AG04449 (cell line): Measurements from ENCODE around the gene SHISA6.

Source experiments
- CTCF ChIA-PET: fragments of 350-600 bp; formaldehyde crosslinking; extraction: SDS; loops from one replicate; lab custom pipeline; 2021; ENCODE audit warnings: antibody characterized with exemption; lab: Yijun Ruan, JAX
- POLR2A ChIA-PET: fragments of 400-600, 350-600 bp; formaldehyde crosslinking; extraction: SDS; loops from one replicate; lab custom pipeline; 2020; ENCODE audit warnings: antibody characterized with exemption, inconsistent platforms; lab: Yijun Ruan, JAX
- DNase-seq: peaks from one replicate; pipeline ENCODE4 v3.0.0-alpha.2; 2010; ENCODE audit warnings: low read depth, low spot score
- H3K4me3 ChIP-seq: 2 replicates; pipeline ENCODE4 v1.5.1; 2011; ENCODE audit warnings: low read depth, mild to moderate bottlenecking, control low read depth, low read length
- CTCF ChIP-seq: IDR thresholded peaks from one replicate; pipeline ENCODE4 v1.5.1; 2011; ENCODE audit warnings: mild to moderate bottlenecking, moderate library complexity, low read length, control low read depth, inconsistent platforms; ENCODE audit not compliant: insufficient read depth; ENCODE audit errors: missing control alignments

SHISA6 gene

GRCh38 chr17:11272191-11272590, 31.2 kb downstream of the SHISA6 start:
- ChIA-PET POLR2A (no interaction called here), CTCF (no interaction called here)
- H3K4me3 ChIP-seq = no peak overlapping the region
- DNase-seq = no peak
- no peak for TF ChIP-seq CTCF

GRCh38 chr17:11273596-11273995, 32.6 kb downstream of the SHISA6 start:
- TF ChIP-seq CTCF = no peak
- ChIA-PET POLR2A (no interaction called here), CTCF (no interaction called here)
- H3K4me3 ChIP-seq = no peak overlapping the region
- DNase-seq = no peak

DNA sequence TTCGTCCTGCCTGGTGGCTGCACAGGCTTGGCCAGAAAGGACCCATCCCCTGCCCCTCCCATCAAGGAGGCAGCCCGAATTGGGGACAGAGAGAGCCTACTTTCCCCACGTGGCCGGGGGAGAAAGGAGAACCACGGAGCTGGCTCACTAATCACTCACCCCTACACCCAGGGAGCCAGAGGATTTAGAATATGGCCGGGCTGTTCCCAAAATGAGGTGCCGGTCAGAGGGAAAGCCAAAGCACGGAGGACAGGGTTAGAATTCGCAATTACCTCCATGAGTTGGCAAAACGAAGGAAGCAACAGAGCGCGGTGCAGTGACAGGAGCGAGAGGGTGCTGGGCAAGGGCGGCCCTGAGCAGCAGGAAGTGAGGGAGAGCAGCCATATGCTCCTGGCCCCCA, 33.1 kb downstream of the SHISA6 start:
- no peak overlapping the region for H3K4me3 ChIP-seq
- ChIA-PET POLR2A (no interaction called here), CTCF (no interaction called here)
- TF ChIP-seq CTCF = no peak
- DNase-seq = no peak

GRCh38 chr17:11276486-11276885, 35.5 kb downstream of the SHISA6 start:
- CTCF ChIA-PET = no interaction called here
- TF ChIP-seq CTCF = no peak
- POLR2A ChIA-PET = no interaction called here
- DNase-seq = no peak
- no peak overlapping the region for H3K4me3 ChIP-seq

DNA sequence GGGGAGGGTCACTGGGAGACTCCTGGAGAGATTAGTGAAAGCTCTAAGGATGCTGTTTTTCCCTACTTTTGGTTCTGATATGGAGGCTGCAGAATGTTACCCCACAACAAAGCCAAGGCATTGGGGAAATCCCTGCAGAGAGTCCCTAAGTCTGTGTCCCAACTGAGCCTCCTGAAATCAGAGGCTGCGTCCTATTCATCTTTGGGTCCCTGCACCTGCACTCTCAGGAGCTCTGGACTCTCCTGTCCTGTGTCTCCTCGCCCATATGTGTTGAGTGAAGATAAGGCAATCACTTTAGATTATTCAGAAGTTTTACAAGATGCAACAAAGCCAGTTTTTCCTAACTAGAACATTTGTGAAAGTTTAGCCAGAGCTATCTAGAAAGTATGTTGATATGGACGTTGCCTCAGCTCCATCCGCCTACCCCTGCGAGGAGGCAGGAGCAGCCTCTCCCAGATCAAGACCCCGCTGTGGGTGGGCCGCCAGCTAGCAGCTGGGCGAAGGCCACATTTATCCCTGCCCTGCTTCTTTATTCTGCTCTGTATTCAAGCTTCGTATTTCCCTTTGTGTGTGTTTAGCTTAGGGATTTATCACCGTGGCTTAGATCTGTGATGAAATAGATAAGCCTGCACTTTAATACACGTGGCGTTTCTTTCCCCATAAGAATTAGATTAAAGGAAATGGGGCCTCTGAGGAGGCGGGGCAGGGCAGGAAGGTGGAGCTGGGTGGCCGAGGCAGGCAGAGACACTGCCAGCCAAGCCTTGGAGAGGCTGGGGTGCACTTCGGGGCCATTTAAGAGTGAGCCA, 37.4 kb downstream of the SHISA6 start:
- CTCF ChIA-PET = no interaction called here
- no peak overlapping the region for H3K4me3 ChIP-seq
- POLR2A ChIA-PET = no interaction called here
- TF ChIP-seq CTCF = no peak
- no peak for DNase-seq

GRCh38 chr17:11278992-11279270, 37.9 kb downstream of the SHISA6 start:
- ChIA-PET CTCF (no interaction called here), POLR2A (no interaction called here)
- no peak for TF ChIP-seq CTCF
- H3K4me3 ChIP-seq = no peak overlapping the region
- no peak for DNase-seq
